GM19328 (cell line): ENCODE results near the gene KRT6C.
"Not testable (repeated sequence)": the region's sequence is repeated elsewhere in the genome, so short reads cannot be mapped to it uniquely, and the experiment has no call there.

Experiments
- ATAC-seq: cut with Tn5 transposase; IDR thresholded peaks from one replicate; pipeline ENCODE4 v1.9.1; 2021; ENCODE audit warnings: mild to moderate bottlenecking, moderate library complexity; ENCODE audit not compliant: unreplicated experiment

Gene KRT6C

DNA sequence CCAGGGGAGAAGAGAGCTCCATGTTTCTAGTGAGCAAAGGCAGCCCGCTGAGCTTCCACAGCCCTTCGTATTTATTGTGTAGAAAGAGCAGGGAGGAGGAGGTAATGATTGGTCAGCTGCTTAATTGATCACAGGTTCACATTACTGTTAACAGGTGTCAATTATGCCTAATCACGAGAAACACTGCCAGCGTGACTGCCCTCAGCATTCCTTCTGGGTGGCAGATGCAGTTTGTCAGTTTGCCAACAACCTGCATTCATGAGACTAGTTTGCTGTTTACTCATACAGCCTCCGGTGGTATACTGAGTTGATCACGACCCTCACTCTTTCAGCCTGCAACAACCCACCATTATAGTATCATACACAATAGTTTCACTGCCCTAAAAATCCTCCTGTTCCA lies 27.0 kb upstream of the KRT6C start:
- ATAC-seq: not testable (repeated sequence)

DNA sequence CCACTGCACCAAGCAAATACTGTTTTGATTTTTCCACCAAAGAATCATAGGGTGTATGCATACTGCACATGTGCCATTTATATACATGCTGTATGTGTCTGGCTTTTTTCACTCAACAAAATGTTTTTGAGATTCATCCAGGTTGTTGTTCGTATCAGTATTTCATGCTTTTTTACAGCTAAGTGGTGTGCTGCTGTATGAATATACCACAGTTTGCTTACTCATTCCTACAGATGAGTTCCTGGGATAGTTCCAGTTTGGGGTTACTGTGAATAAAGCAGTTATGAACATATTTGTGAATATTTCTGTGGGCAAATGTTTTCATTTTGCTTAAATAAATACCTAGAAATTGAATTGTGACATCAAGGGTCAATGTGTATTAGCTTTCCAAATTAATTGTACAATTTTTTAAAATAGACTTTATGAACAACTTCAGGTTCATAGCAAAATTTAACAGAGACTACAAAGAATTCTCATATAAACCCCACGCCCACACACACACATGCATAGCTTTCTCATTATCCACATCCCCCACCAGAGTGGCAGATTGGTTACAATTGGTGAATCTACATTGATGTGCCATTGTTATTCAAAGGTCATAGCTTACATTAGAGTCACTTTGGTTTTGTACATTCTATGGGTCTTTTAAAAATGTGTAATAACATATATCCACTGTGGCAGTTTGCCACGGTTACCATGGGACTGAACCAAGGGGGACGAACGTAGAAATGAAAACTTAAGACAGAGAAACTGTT lies 26.4 kb upstream of the KRT6C start:
- ATAC-seq: no peak

DNA sequence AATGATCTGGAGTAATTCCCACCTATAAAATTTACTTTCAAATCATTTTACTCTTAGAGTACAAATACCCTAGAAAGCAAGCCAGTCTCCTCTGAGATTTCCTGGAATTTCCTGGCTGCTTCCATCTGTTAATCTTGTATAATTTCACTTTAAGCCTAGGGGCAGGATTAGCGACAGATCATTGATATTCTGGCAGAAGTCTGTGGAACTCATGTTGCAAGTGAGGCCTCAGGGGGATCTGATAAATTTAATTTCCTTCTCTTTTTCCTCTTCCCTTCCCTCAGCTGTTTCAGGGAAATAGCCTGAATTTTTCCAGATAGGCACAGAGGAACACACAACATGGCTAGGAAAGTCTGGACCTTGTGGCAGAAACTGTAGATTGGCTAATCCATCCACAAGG lies 25.3 kb upstream of the KRT6C start:
- no peak for ATAC-seq

DNA sequence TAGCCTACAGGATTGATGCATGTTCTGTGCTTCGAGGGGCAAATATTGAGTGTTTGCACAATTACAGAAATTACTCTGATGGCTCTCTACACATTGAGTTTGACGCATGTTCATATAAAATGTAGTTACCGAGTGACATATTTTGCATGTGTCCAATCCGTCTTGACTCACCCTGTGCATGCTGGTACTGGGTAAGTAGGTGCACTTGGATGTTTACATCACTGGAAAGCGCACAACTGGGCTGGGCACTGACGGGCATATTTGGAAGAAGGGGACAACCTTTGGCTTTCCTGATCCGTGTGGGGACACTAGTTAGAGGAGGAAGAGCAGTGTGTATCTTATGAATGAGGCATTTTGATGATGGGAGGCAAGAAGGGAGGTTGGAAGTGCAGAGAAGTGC lies 24.4 kb upstream of the KRT6C start:
- no peak for ATAC-seq

DNA sequence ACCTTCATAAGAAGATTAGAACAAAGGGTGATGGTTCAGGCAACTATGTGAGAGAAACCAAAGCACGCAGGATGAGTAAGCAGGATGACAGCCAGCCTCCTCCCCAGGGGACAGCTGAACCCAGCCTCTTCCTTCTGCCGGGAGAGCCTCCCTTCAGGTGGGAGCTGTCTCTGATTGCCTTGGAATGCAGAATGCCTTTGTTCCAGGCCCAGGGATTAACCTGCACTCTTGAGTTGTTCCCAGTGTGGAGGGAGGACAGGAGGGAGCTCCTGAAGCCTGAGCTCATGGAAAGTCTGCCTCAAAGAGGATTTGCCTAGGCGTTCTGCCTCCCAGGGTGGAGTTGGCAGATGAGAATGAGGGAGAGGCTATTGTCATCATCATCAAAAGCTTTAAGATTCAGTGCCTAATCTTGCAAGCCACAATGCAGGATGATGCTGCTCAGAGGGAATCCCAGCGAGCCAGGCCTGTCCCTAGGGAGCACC lies 23.0 kb upstream of the KRT6C start:
- no peak for ATAC-seq

DNA sequence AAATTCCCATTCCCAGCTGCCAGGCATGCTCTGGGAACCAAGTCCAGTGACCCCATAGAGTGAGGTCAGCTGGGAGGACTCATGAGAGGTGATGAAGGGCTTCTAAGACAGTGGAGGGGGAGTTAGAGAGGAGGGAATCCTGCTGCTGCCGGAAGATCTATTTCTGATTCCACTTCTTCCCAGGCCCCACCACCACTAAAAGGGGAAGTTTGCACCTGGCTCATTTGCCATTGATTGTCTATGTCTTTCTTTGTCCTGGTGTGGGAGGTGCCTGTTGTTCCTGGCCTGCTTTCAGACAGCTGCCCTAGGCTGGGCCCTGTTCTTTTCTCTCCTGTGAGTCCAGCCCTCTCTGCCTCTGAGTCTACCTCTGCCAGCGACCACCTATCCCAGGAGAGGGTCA lies 22.4 kb upstream of the KRT6C start:
- no peak for ATAC-seq

DNA sequence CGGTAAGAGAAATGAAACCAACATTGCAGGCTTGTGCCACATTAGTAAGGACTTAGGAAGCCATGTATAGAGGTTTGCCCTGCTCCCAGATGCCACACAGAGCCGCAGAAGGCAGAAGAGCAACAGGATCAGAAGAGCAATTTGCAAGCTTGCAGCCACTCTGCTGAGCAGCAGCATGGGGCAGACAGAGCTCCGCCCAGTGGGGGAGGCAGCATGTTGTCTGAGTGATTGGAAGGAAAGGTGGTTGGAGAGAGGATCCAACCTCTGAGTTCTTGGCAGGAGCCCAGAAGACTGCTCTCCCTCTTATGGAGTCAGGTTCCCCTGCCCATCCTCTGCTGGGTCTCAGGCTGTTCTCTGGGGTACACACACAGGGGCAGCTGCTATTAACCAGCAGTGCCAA lies 21.8 kb upstream of the KRT6C start:
- no peak for ATAC-seq

DNA sequence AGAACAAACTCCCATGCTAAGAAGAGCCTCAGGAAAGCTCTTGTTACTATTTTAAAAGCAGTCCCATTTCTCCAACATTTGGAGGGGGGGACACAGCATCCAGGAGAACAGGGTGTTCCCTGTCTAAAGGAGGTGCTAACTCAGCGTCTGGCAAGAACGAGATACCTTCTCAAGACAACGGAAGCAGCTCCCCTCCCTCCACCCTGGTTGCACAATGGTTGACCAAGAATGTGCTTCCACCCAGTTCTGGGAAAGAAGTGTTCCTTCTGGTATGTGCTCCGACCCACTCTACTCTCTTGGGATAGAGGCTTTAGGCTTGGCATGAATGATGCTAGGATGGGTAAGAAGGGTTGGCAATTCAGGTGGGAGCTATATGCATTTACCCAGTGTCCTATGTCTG lies 20.9 kb upstream of the KRT6C start:
- ATAC-seq: no peak

DNA sequence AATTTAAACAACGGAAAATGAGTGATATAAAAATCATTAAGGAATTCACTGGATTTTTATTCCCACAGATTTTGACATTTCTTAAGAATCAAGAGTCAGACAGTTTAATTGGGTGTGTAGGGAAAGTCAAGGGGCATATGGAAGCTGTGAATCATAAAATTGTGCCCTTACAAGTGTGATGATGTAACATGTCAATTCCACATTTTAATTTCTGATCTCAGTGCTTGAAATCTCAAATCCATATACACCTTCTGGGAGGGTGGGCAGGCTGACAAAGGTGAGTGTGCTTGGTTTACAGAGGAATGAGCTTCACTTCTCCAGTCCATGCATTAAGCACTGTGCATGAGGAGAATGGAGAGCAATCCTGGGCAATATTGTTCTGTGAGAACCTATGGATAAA lies 20.5 kb upstream of the KRT6C start:
- no peak for ATAC-seq

DNA sequence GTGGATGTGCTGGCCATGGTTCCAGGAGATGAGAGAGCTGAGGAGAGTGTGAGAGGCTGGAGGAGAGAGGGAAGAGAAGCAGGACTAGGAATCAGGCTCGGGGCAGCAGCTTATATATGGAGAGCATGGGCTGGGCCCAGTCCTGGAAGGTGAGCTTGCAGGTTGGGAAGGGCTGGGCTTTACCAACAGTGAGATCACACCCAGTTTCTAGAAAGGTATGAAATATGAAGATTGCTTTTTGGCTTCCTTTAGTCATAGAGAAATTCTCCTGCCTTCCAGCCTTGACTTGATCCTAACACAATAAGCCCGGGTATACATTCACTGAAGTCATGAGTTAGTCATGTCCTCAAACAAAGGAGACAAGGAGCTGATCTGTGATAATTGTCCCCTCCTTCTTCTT lies 19.6 kb upstream of the KRT6C start, which contains the start of gene KRT6A:
Gene KRT6A, minus strand, starts transcription at position 86 of the 400 bp plus-strand sequence. Its CDS starts 69 bp downstream, at position 17.
- ATAC-seq: no peak

DNA sequence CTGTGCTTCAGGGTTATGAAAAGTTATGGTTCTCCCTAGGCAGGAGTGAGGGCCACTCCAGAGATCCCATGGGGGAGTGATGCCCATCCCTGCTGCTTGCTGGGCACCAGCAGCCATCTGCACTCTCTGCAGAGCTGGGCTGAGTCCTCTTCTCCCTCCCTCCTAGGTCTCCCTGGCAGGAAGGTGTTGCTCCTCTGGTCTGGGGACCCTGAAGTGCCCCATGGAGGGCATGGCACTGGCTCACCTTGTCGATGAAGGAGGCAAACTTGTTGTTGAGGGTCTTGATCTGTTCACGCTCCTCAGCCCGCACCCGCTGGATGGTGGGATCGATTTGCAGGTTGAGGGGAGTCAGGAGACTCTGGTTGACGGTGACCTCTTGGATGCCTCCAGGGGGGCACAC lies 18.8 kb upstream of the KRT6C start:
- ATAC-seq: not testable (repeated sequence)

DNA sequence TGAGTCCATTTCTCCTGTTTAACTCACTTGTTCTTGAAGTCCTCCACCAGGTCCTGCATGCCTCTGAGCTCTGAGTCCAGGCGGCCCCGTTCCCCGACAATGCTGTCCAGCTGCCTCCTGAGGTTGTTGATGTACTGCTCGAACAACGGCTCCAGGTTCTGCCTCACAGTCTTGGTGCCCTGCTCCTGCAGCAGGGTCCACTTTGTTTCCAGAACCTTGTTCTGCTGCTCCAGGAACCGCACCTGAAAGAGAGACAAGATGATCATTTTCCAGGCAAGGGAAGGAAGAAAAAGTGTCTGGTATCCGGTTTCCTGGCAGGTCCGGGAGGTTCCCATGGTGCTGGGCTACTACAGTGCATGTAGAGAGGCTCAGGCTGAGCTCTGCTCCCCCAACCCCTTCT lies 17.9 kb upstream of the KRT6C start:
- ATAC-seq: not testable (repeated sequence)

DNA sequence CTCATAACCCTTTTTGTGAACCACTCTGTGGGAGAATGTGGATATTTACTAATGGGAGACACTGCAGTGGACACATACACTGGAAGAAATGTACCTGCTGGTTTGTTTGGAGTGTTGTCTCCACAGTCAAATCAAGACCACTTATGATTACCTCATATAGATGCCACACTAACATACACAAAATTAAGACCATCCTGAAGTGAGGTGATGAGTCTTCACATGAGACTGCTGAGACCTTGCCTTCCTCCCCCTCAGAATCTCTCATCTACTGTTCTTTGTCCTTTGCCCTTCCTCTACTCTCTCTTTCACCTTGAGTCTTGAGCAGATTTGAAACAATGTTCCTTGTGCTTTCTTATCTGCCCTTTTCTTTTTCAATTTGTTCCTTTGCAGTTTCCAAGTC lies 15.1 kb upstream of the KRT6C start:
- no peak for ATAC-seq

DNA sequence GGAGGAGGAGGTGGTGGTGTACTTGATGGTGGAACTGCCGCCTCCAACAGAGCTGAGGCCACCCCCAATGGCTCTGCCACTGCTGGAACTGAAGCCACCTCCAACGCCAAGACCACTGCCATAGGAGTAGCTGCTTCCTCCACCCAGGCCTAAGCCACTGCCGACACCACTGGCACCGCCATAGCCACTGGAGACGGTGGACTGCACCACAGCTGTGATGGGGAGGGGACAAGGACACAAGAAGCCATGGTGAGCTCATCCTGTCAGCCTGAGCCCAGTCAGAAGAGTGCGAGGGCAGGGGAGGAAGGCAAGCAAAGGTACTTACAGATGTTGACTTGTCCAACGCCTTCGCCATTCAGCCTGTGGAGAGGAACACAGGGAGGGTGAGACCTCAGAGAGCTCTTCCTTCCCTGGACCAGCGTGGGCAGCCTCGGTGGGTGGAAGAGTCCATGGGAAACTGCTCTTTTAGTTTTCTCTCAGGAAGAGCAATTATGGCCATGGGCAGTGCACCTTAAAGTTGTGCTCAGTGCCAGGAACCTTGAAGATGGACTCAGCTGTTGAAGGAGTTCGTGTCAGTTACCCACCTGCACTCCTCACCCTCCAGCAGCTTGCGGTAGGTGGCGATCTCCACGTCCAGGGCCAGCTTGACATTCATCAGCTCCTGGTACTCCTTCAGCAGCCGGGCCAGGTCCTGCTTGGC lies 14.3 kb upstream of the KRT6C start:
- not testable (repeated sequence) for ATAC-seq

DNA sequence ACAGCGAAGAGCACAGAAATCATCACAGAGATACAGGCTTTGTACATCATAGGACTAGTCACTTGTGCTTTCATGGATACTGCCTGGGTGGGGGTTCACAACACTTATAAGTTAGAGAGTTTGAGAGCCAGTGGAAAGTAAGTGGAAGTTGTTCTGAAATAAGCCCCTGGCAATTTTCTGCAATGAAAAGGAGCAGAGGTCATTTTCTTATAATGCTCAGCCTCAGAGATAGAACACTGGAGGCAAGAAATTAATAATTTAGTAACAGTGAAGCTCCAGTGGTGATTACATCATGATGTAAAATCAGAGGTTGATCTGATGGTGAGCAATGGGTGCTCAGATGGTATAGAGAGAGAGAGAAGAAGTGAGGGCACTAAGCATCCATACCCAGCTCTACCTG lies 13.6 kb upstream of the KRT6C start:
- no peak for ATAC-seq

DNA sequence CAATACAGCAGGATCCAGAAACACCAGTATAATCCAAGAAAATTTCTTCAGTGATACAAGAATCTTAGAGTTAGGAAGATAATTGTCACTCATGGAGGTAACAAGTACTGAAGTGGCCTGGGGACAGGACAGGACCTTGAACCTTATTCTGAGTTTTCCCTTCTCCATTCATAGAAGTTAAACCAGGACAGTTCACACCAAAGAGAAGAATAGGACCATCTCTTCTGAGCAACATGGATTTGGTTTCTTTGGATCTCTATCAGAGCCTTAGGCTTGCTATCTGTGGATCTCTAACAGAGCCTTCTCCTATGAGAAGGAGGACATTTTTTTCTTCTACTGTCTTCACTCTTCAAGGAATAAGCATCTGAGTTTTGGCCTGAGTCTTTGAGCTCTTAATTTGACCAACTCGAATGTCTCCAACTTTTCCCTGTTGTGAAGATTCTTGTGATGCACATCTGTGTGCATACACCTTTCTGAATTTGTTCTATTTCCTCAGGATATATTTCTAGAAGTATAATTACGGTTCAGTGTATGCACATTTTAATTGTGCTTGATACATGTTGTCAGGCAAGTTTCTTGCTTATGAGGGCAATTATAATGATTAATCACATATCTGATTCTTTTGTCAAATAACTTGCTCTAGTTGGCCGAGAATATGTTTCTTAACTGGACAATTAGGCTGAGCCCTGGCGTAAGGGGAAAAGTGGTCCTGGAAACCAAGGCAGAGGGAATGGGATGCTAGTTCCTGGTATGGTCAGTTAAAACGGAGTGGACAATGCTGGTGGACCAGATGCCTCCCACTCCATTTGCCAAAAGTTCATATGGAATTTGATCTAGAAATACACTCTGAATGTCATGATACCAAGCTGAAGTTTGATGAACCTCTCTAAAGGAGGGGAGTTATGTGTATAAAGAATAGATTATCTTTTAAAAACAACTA lies 12.8 kb upstream of the KRT6C start:
- ATAC-seq: no peak

DNA sequence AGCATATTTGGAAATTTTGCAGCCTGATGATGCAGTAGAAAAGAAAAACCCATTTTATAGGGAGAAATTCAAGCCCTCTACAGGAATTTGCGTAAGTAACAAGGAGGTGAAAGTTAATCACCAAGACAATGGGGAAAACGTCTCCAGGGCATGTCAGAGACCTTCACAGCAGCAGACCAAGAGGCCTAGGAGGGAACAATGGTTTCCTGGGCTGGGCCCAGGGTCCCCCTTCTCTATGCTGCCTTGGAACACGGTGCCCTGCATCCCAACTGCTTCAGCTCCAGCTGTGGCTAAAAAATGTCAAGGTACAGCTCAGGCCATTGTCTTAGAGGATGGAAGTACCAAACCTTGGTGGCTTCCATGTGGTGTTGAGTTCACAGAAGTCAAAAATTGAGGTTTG lies 6.5 kb upstream of the KRT6C start:
- ATAC-seq: no peak

DNA sequence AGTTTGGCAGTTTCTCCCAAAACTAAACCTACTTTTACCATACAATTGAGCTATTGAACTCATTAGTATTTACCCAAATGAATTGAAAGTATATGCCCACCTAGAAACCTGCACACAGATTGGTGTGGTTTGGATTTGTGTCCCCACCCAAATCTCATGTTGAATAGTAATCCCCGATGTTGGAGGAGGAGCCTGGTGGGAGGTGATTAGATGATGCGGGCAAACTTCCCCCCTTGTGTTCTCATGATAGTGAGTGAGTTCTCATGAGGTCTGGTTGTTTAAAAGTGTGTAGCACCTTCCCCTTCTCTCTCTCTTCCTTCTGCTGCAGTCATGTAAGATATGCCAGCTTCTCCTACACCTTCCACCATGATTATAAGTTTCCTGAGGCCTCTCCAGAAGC lies 4.0 kb upstream of the KRT6C start:
- no peak for ATAC-seq

DNA sequence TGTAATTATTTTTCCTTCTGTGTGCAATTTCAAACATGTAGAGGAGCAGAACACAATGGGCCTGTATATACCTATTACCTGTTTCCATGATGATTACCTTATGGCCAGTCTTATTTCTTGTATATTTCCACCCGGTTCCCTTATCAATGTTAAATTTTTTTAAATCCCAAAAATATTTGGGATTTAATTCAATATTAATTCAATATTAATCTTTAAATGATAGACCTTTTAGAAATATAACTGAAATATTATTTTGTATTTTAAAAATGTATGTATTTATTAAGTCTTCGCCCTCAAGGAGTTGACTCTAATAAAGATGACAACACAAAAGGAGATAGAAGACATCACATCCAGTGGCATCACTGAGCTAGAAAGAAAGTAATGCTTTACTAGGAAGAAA lies 607 bp upstream of the KRT6C start:
- ATAC-seq: no peak

DNA sequence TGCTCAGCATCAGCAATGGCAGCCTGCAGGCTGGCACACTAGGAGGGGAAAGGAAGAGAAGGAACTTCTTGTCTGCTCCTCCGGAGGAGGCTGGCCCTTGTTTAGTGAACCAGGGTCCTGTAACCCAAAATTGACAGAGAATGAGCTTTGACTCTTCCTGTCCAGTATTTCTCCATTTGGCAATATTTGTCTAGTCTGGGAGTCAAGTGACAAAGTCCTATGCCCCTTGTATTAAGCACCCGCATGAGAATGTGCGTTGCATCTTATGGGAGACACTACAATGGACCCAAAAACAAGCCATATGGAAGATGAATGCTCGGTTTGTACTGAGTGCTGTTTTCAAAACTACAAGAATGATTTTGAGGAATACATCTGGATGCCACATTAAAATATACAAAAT lies 3.8 kb downstream of the KRT6C start:
- ATAC-seq: no peak

DNA sequence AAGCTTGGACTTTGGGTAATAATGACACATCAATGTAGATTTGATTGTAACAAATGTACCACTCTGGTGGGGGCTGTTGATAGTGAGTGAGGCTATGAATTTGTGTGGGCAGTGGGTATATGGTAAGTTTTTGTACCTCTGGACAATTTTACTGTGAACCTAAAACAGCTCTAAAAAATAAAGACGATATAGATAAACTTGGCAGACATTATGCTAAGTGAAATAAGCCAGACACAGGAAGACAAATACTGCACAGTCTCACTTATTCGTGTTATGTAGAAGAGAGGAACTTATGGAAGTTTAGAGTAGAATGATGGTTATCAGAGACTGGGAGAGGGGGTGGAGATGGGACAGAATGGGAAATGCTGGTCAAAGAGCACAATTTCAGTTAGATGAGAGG lies 8.7 kb downstream of the KRT6C start:
- ATAC-seq: no peak
